ENCODE measurements around the gene PTGES.

DNA sequence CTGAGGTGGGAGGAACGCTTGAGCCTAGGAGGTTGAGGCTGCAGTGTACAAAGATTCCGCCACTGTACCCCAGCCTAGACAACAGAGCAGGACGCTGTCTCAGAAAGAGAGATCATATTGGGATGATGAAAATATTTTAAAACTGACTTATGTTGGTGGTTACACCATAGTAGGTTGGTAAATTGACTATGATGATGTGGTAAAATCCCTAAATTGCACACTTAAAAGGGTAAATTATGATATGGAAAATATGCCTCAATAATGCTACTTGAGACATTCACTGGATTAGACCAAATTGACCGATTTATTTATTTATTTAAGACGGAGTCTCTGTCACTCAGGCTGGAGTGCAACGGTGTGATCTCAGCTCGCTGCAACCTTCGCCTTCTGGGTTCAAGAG, 28.3 kb upstream of the PTGES start:
- TF ChIP-seq POLR2A (IDR thresholded peaks at IDR 0.05): no peak
- TF ChIP-seq, protein P1, sequence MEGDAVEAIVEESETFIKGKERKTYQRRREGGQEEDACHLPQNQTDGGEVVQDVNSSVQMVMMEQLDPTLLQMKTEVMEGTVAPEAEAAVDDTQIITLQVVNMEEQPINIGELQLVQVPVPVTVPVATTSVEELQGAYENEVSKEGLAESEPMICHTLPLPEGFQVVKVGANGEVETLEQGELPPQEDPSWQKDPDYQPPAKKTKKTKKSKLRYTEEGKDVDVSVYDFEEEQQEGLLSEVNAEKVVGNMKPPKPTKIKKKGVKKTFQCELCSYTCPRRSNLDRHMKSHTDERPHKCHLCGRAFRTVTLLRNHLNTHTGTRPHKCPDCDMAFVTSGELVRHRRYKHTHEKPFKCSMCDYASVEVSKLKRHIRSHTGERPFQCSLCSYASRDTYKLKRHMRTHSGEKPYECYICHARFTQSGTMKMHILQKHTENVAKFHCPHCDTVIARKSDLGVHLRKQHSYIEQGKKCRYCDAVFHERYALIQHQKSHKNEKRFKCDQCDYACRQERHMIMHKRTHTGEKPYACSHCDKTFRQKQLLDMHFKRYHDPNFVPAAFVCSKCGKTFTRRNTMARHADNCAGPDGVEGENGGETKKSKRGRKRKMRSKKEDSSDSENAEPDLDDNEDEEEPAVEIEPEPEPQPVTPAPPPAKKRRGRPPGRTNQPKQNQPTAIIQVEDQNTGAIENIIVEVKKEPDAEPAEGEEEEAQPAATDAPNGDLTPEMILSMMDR (IDR thresholded peaks at IDR 0.05): no peak

Data from testis (tissue), 2 donors.